CD14-positive monocyte (primary cell): ENCODE results near the gene RCVRN. TPM values are rescaled to one million over a fixed set of nuclear protein-coding genes. Genes with fewer than 3 reads are reported as not detected.

Source experiments
- DNase-seq, 3 donors: peaks; one replicate each; pipeline ENCODE4 v3.0.0-alpha.2; 2011 to 2022
- H2AFZ ChIP-seq: 2 replicates; pipeline ENCODE4 v1.6.0; 2012; ENCODE audit warnings: mild to moderate bottlenecking, low read depth, low read length, inconsistent platforms; ENCODE audit not compliant: insufficient read depth, poor library complexity, severe bottlenecking
- H3K27ac ChIP-seq, 2 donors: 1 replicate in 1 of 2; 2 replicates in 1 of 2; pipeline ENCODE4 v1.5.1; 2012 to 2013; ENCODE audit warnings: low read length in 2 of 2, control low read depth in 1 of 2, inconsistent platforms in 1 of 2, low read depth in 1 of 2, mild to moderate bottlenecking in 1 of 2
- H3K27me3 ChIP-seq, 2 donors: one replicate each; pipeline versions ENCODE4 v1.6.0 to v1.6.1; 2011 to 2013; ENCODE audit warnings: low read length in 2 of 2; ENCODE audit not compliant: control insufficient read depth in 2 of 2, insufficient read depth in 2 of 2
- H3K36me3 ChIP-seq, 2 donors: replicated peaks in 1 of 2; 1 replicate in 1 of 2; 2 replicates in 1 of 2; pipeline versions ENCODE4 v1.5.1 to v1.6.1; 2012 to 2013; ENCODE audit warnings: low read length in 2 of 2, control low read depth in 1 of 2, inconsistent platforms in 1 of 2, mild to moderate bottlenecking in 1 of 2; ENCODE audit not compliant: insufficient read depth in 2 of 2, control insufficient read depth in 1 of 2
- H3K4me1 ChIP-seq, 2 donors: 1 replicate in 1 of 2; 2 replicates in 1 of 2; pipeline versions ENCODE4 v1.5.1 to v1.6.1; 2012 to 2013; ENCODE audit warnings: low read length in 2 of 2, control low read depth in 1 of 2, inconsistent platforms in 1 of 2, mild to moderate bottlenecking in 1 of 2, moderate library complexity in 1 of 2; ENCODE audit not compliant: insufficient read depth in 2 of 2, control insufficient read depth in 1 of 2
- H3K4me2 ChIP-seq: replicated peaks from 2 replicates; pipeline ENCODE3; 2012; ENCODE audit warnings: low read length, moderate library complexity, mild to moderate bottlenecking; ENCODE audit not compliant: poor library complexity, severe bottlenecking; ENCODE audit errors: extremely low read depth
- H3K4me3 ChIP-seq, 3 experiments: fragments of 200-600 bp in 1 of 3; sonication (generic) in 1 of 3; replicated peaks in 1 of 3; 1 replicate in 2 of 3; 2 replicates in 1 of 3; pipeline ENCODE4 v1.5.1; 2011 to 2013; ENCODE audit warnings: low read length in 3 of 3, mild to moderate bottlenecking in 3 of 3, control low read depth in 2 of 3, low read depth in 2 of 3, inconsistent platforms in 1 of 3, moderate library complexity in 1 of 3
- H3K79me2 ChIP-seq: 2 replicates; pipeline ENCODE4 v1.6.0; 2012; ENCODE audit warnings: mild to moderate bottlenecking, control low read depth, inconsistent platforms, low read length, moderate library complexity; ENCODE audit not compliant: insufficient read depth
- H3K9ac ChIP-seq: 2 replicates; pipeline ENCODE4 v1.6.0; 2017; ENCODE audit warnings: low read length, mild to moderate bottlenecking; ENCODE audit not compliant: insufficient read depth, poor library complexity, severe bottlenecking
- H3K9me3 ChIP-seq, 2 donors: replicated peaks in 1 of 2; 1 replicate in 1 of 2; 2 replicates in 1 of 2; pipeline versions ENCODE4 v1.5.1 to v1.6.1; 2012 to 2013; ENCODE audit warnings: low read length in 2 of 2, control low read depth in 1 of 2; ENCODE audit not compliant: control insufficient read depth in 1 of 2, insufficient read depth in 1 of 2
- H4K20me1 ChIP-seq: 2 replicates; pipeline ENCODE4 v1.6.0; 2012; ENCODE audit warnings: mild to moderate bottlenecking, low read length, control low read depth, moderate library complexity; ENCODE audit not compliant: insufficient read depth
- H3K27ac Mint-ChIP-seq, 7 donors: one replicate each; pipeline ENCODE4 v1.8.0; 2020; ENCODE audit warnings: mild to moderate bottlenecking in 7 of 7, mixed read lengths in 7 of 7, moderate library complexity in 6 of 7, inconsistent platforms in 2 of 7
- H3K27me3 Mint-ChIP-seq, 3 donors: one replicate each; pipeline ENCODE4 v1.8.0; 2021 to 2022; ENCODE audit warnings: low read depth in 3 of 3, mild to moderate bottlenecking in 3 of 3, mixed read lengths in 3 of 3, moderate library complexity in 3 of 3, inconsistent platforms in 1 of 3
- H3K36me3 Mint-ChIP-seq, 2 donors: one replicate each; pipeline ENCODE4 v1.8.0; 2020; ENCODE audit warnings: mixed read lengths in 2 of 2, inconsistent platforms in 1 of 2, mild to moderate bottlenecking in 1 of 2
- H3K4me1 Mint-ChIP-seq: one replicate; pipeline ENCODE4 v1.8.0; 2020; ENCODE audit warnings: mild to moderate bottlenecking, mixed read lengths
- H3K4me3 Mint-ChIP-seq, 2 donors: one replicate each; pipeline ENCODE4 v1.8.0; 2020; ENCODE audit warnings: mild to moderate bottlenecking in 2 of 2, mixed read lengths in 2 of 2, moderate library complexity in 1 of 2
- H3K9me3 Mint-ChIP-seq, 7 donors: one replicate each; pipeline ENCODE4 v1.8.0; 2020 to 2022; ENCODE audit warnings: mixed read lengths in 7 of 7, mild to moderate bottlenecking in 6 of 7, moderate library complexity in 6 of 7, inconsistent platforms in 2 of 7
- CTCF ChIP-seq: fragments of 200-600 bp; IDR thresholded peaks from one replicate; pipeline ENCODE4 v1.8.0; 2022; ENCODE audit warnings: antibody characterized with exemption, mild to moderate bottlenecking
- WGBS: methylation state at CpG from one replicate; pipeline ENCODE4 v1.1.5; 2013; ENCODE audit warnings: missing lambda C conversion rate; ENCODE audit not compliant: insufficient coverage; 5-methylcytosine and 5-hydroxymethylcytosine counted together
- intact Hi-C, 2 donors: fragments of 100-400 bp; cut with micrococcal nuclease; formaldehyde crosslinking; loops; one replicate each; pipeline versions ENCODE4 v1.15.0 to v1.15.1; 2023
- polyA plus RNA-seq, 3 donors: library from polyadenylated mRNA; depleted of rRNA in 1 of 3; unstranded in 2 of 3; stranded (reverse) in 1 of 3; fragments of 300-500 nt in 2 of 3; fragments of >200 nt in 1 of 3; fragmentation: Illumina TruSeq in 2 of 3; gene quantifications; 1 replicate in 2 of 3; 2 replicates in 1 of 3; pipeline ENCODE4 v1.2.3, GENCODE V29; 2012 to 2021

Gene RCVRN
- polyA plus RNA-seq, 3 donors: 2.5 TPM; not detected in 2

GRCh38 chr17:9931144-9931741, 26.2 kb upstream of the RCVRN start:
- WGBS: 93% methylated on average over 8 of the region's 12 CpGs
- H3K9me3 ChIP-seq: no peaks in the 10 kb centered on the region
- no peaks in the 10 kb centered on the region for H3K27me3 ChIP-seq
- no peaks in the 10 kb centered on the region for H3K4me1 ChIP-seq
- H3K9ac ChIP-seq: no peak overlapping the region
- H3K36me3 ChIP-seq: peaks cover 78 to 93% of the 10 kb centered on the region in 2 donors
- Mint-ChIP-seq H3K4me1 (no peaks in the 10 kb centered on the region), H3K27me3 (no peaks in the 10 kb centered on the region), H3K4me3 (no peak overlapping the region), H3K27ac (peak overlapping the region in 1 of 7 donors; percentile 37), H3K9me3 (peaks cover 0 to 2% (median 0%) of the 10 kb centered on the region in 7 donors), H3K36me3 (peaks cover 68 to 91% of the 10 kb centered on the region in 2 donors)
- peaks cover 60% of the 10 kb centered on the region for H4K20me1 ChIP-seq
- H3K27ac ChIP-seq: no peak overlapping the region
- no peak for TF ChIP-seq CTCF
- H3K4me2 ChIP-seq: no peak overlapping the region
- H3K4me3 ChIP-seq: no peak overlapping the region
- H2AFZ ChIP-seq: no peak overlapping the region
- no peak for DNase-seq
- intact Hi-C loops: no loop called here
- H3K79me2 ChIP-seq: no peaks in the 10 kb centered on the region

GRCh38 chr17:9929871-9930270, 24.8 kb upstream of the RCVRN start:
- no peak overlapping the region for H3K27ac ChIP-seq
- H3K27me3 Mint-ChIP-seq: peaks cover 0 to 1% (median 0%) of the 10 kb centered on the region in 3 donors
- no peak for TF ChIP-seq CTCF
- peaks cover 78 to 93% of the 10 kb centered on the region in 2 donors for H3K36me3 ChIP-seq
- no peak overlapping the region for H3K4me2 ChIP-seq
- no peak overlapping the region for H3K4me3 ChIP-seq
- WGBS: 94% methylated on average over 3 of the region's 8 CpGs
- H3K4me3 Mint-ChIP-seq: no peak overlapping the region
- peaks cover 60% of the 10 kb centered on the region for H4K20me1 ChIP-seq
- no peak overlapping the region for H3K27ac Mint-ChIP-seq
- no peaks in the 10 kb centered on the region for H3K9me3 ChIP-seq
- H3K9me3 Mint-ChIP-seq: peaks cover 0 to 2% (median 0%) of the 10 kb centered on the region in 7 donors
- no peak overlapping the region for H2AFZ ChIP-seq
- H3K9ac ChIP-seq: no peak overlapping the region
- peaks cover 66 to 90% of the 10 kb centered on the region in 2 donors for H3K36me3 Mint-ChIP-seq
- intact Hi-C loops: no loop called here
- no peaks in the 10 kb centered on the region for H3K27me3 ChIP-seq
- H3K4me1 Mint-ChIP-seq: no peaks in the 10 kb centered on the region
- no peak for DNase-seq
- H3K79me2 ChIP-seq: no peaks in the 10 kb centered on the region
- no peaks in the 10 kb centered on the region for H3K4me1 ChIP-seq
